T-helper 2 cell (primary cell): ENCODE results near the gene NADSYN1.
"Not testable (repeated sequence)": the region's sequence is repeated elsewhere in the genome, so short reads cannot be mapped to it uniquely, and the experiment has no call there.

ENCODE experiments used
- DNase-seq, 5 experiments: peaks; one replicate each; pipeline versions ENCODE4 v3.0.0 to v3.0.0-alpha.2; 2012 to 2022

Gene NADSYN1

GRCh38 chr11:71527576-71528210 lies 74.7 kb downstream of the NADSYN1 start:
- no peak for DNase-seq

- DNase-seq = no peak
Observed at GRCh38 chr11:71530602-71531001, 77.6 kb downstream of the NADSYN1 start.

- no peak for DNase-seq
Observed at GRCh38 chr11:71532036-71532610, 79.1 kb downstream of the NADSYN1 start.

- not testable (repeated sequence) for DNase-seq
Observed at GRCh38 chr11:71534711-71535608, 82.0 kb downstream of the NADSYN1 start.

GRCh38 chr11:71535825-71536224 lies 82.8 kb downstream of the NADSYN1 start:
- DNase-seq = no peak

GRCh38 chr11:71537537-71537936 lies 84.5 kb downstream of the NADSYN1 start:
- no peak for DNase-seq

- DNase-seq = not testable (repeated sequence)
Observed at GRCh38 chr11:71537977-71538665, 85.1 kb downstream of the NADSYN1 start, which contains the start of gene KRTAP5-8. KRTAP5-8 (plus strand) TSS chr11:71538025; CDS start chr11:71538056, 31 bp downstream.

- DNase-seq = no peak
Observed at GRCh38 chr11:71538666-71538990, 85.6 kb downstream of the NADSYN1 start.

GRCh38 chr11:71539017-71539416 lies 86.0 kb downstream of the NADSYN1 start:
- DNase-seq = no peak

GRCh38 chr11:71539971-71540370 lies 87.0 kb downstream of the NADSYN1 start:
- not testable (repeated sequence) for DNase-seq

- DNase-seq = not testable (repeated sequence)
Observed at GRCh38 chr11:71540521-71541304, 87.7 kb downstream of the NADSYN1 start.

GRCh38 chr11:71542382-71542781 lies 89.4 kb downstream of the NADSYN1 start:
- DNase-seq = no peak

- DNase-seq = no peak
Observed at GRCh38 chr11:71542879-71543777, 90.1 kb downstream of the NADSYN1 start.

- DNase-seq = no peak
Observed at GRCh38 chr11:71543866-71544265, 90.9 kb downstream of the NADSYN1 start.

GRCh38 chr11:71544525-71545214 lies 91.7 kb downstream of the NADSYN1 start:
- no peak for DNase-seq

GRCh38 chr11:71545405-71545966 lies 92.5 kb downstream of the NADSYN1 start:
- DNase-seq = no peak

- no peak for DNase-seq
Observed at GRCh38 chr11:71548120-71548519, 95.1 kb downstream of the NADSYN1 start, which contains the start of gene KRTAP5-9. KRTAP5-9 (plus strand) TSS chr11:71548420; CDS start chr11:71548658, 238 bp downstream.

GRCh38 chr11:71548716-71549151 lies 95.7 kb downstream of the NADSYN1 start:
- DNase-seq = no peak
